Stimulated activated effector memory CD8-positive, alpha-beta T cell treated with anti-CD3 and anti-CD28 coated beads, Interleukin-12 subunit alpha, Interleukin-12 subunit beta, amount 100 ng/mL, for 72 hours (primary cell): ENCODE measurements around the gene FLNA.
"Not testable (repeated sequence)": the region's sequence is repeated elsewhere in the genome, so short reads cannot be mapped to it uniquely, and the experiment has no call there.

Experiments
- ATAC-seq: fragments of 150-1000 bp; cut with Tn5 transposase; 2 replicates; pipeline ENCODE4 v1.10.0; 2021
- DNase-seq, 2 donors: peaks; one replicate each; pipeline ENCODE4 v3.0.0; 2021 to 2022; ENCODE audit warnings: low spot score in 2 of 2
- H3K27ac Mint-ChIP-seq: one replicate; pipeline ENCODE4 v1.8.0; 2022; ENCODE audit warnings: mild to moderate bottlenecking, mixed read lengths
- H3K36me3 Mint-ChIP-seq: one replicate; pipeline ENCODE4 v1.8.0; 2022; ENCODE audit warnings: mild to moderate bottlenecking, mixed read lengths
- H3K4me1 Mint-ChIP-seq: one replicate; pipeline ENCODE4 v1.8.0; 2022; ENCODE audit warnings: mixed read lengths
- H3K4me3 Mint-ChIP-seq: one replicate; pipeline ENCODE4 v1.8.0; 2022; ENCODE audit warnings: mild to moderate bottlenecking, mixed read lengths
- H3K9me3 Mint-ChIP-seq: one replicate; pipeline ENCODE4 v1.8.0; 2022; ENCODE audit warnings: mixed read lengths

The FLNA gene

DNA sequence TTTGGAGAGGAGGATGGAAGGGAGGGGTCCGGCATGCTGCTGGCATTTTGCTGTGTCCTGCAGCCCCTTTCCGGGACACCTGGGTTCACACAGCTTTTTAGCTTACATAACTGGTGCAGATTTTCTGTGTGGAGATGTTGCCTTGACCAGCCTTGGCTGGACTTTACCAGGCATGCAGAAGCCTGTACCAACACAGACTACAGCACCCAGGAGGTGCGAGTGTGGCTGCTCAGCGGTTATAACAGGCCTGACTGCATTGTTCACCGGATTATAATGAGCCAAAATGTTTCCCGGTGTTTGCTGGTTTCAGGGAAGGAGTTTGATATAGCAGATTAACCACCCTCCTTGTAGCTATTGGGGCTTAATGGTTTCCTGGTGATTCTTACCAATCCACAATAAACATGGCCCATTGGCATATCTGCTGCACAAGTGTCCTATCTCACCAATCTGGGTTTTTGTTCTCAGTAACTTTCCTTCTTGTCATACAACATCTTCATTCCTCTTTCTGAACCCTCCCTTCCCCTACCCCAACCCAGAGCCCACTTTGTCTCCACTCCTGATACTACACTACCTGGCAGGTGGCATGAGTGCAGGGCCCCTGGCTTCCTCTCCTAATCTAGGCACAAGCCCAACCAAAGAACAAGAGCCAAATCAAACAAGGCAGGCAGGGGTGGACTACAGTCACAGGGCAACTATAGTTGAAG is 27.6 kb upstream of the FLNA start:
- H3K4me3 Mint-ChIP-seq: no peak overlapping the region
- peaks cover 45% of the 10 kb centered on the region for H3K36me3 Mint-ChIP-seq
- H3K27ac Mint-ChIP-seq: peak overlapping the region; percentile 100
- H3K4me1 Mint-ChIP-seq: peaks cover 22% of the 10 kb centered on the region
- H3K9me3 Mint-ChIP-seq: no peaks in the 10 kb centered on the region
- ATAC-seq: no peak
- DNase-seq: no peak

DNA sequence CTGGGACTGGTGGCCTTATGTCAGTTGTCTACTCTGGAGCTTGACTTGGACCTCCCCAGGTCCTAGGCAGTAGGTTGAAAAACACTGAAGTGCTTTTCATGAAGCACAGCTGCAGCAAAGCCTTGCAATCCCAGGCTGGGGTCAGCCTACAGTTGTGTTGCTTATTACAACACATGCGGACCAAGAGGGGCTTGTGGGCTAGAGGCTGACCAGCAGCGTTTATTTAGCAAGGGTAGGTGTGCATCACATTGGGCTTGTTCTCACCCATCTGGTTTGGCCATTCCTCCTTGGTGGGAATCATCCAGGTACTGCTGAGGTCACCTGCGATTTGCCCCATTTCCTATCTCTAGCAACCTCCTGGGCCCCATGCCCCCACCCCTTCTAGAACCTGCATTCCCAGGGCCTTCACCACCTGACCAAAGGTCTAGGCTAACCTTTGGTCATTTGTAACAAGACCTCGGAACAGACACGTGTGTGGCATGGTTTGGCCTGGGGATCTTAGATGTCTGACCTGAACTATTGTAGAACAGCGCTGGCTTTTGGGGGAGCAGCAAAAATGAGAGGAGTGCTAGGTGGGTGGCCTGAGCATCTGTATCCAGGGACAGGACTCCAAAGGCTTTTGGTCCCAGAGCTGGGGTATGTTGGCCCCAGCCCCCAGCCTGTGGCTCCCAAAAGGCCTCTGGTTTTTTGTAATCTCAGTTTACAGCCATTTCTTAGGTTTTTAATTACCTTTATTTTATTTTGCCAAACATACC is 26.8 kb upstream of the FLNA start:
- peak; percentile 0 for ATAC-seq

DNA sequence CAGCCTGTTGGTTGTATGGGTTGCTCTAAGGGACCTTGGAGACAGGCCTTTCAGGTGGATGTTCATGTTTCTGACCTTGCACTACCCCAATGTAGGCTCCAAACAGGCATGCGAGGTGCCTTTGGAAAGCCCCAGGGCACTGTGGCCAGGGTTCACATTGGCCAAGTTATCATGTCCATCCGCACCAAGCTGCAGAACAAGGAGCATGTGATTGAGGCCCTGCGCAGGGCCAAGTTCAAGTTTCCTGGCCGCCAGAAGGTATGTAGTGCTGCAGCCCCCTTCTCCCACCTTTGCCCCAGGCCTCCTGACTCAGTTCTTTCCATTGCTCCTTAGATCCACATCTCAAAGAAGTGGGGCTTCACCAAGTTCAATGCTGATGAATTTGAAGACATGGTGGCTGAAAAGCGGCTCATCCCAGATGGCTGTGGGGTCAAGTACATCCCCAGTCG is 26.0 kb upstream of the FLNA start:
- Mint-ChIP-seq H3K36me3 (peaks cover 45% of the 10 kb centered on the region), H3K27ac (peak overlapping the region; percentile 100)
- H3K9me3 Mint-ChIP-seq: not testable (repeated sequence)

More for the DNA sequence above, 26.8 kb upstream of the FLNA start:
- Mint-ChIP-seq H3K9me3 (no peaks in the 10 kb centered on the region), H3K4me1 (peaks cover 22% of the 10 kb centered on the region), H3K4me3 (peak overlapping the region; percentile 92), H3K27ac (peak overlapping the region; percentile 100), H3K36me3 (peaks cover 45% of the 10 kb centered on the region)
- no peak for DNase-seq

DNA sequence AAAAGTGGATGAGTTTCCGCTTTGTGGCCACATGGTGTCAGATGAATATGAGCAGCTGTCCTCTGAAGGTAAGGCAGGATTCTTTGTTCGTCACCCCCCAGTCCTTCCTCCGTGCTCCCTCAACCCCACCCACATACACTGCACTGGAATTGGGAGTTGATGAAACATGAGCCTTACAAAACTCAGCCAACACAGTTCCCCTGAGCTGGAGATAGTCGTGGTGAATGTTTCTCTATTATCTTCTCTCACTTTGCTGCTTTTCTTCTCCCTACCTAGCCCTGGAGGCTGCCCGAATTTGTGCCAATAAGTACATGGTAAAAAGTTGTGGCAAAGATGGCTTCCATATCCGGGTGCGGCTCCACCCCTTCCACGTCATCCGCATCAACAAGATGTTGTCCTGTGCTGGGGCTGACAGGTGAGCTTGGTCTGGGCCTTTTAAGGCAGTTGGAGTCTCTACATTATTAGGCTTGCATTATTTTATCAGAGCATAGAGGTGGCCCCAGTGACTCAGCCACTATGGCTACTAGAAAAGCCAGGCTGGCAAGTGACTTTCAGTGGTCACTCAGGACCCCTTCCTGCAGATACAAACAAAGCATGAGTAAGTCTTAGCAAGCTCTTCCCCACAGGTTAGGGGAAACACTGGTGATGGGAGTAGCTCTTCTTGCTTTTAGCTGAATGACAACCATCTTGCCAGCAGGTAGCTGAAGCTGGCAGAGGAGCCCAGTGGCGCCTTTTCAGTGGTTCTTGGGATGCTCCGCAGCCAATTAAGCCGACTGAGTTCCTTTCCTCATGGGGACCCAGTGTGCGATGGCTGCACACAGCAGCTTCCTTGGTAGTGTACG is 25.3 kb upstream of the FLNA start:
- Mint-ChIP-seq H3K27ac (peak overlapping the region; percentile 100), H3K4me1 (peaks cover 22% of the 10 kb centered on the region), H3K36me3 (peaks cover 45% of the 10 kb centered on the region), H3K4me3 (peak overlapping the region; percentile 92), H3K9me3 (no peaks in the 10 kb centered on the region)
- DNase-seq (no peak), ATAC-seq (no peak)

More for the DNA sequence above, 26.0 kb upstream of the FLNA start:
- not testable (repeated sequence) for ATAC-seq, DNase-seq
- Mint-ChIP-seq H3K4me1 (peaks cover 22% of the 10 kb centered on the region), H3K4me3 (peak overlapping the region; percentile 92)

DNA sequence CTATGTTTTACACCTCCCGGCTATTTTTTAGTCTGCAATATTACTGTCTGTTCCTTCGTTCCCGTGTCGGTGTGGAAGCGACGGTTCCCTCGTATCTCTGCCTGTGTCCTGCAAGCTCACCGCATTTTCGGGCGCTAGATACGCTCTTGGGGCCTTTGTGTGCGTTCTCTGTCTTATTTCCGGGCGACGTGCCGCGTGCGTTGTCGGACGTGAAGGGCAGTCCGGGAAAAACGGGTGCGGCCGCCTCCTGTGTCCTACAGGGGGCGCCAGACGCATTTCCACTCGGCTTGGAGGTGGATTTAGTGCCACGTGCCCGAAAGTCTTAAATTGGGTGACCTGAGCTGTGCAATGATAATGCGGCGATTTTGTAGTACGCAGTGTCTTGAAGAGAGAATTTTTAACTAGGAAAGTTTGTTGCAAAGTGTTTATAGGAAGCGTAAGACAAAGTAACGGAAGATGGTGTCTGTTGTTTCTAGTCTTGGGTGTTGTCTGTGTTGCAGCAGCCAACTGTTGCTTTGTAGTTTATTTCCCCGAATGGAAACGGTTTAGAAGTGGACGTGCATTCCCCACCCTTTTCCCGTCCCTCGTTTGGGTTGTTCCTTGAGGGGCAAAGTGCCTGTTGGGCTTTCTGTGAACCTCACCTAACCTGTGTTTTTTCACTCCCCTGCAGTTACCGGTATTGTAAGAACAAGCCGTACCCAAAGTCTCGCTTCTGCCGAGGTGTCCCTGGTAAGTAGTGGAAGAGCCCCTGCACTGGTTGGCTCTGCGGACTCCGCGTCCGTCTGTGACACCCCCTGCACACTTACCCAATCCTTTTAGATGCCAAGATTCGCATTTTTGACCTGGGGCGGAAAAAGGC is 24.5 kb upstream of the FLNA start:
- ATAC-seq (peak; percentile 41), DNase-seq (peak; percentile 59 to 88)
- H3K4me1 Mint-ChIP-seq: peaks cover 22% of the 10 kb centered on the region
- H3K4me3 Mint-ChIP-seq: peak overlapping the region; percentile 92
- peak overlapping the region; percentile 100 for H3K27ac Mint-ChIP-seq
- H3K36me3 Mint-ChIP-seq: peaks cover 45% of the 10 kb centered on the region
- no peaks in the 10 kb centered on the region for H3K9me3 Mint-ChIP-seq

DNA sequence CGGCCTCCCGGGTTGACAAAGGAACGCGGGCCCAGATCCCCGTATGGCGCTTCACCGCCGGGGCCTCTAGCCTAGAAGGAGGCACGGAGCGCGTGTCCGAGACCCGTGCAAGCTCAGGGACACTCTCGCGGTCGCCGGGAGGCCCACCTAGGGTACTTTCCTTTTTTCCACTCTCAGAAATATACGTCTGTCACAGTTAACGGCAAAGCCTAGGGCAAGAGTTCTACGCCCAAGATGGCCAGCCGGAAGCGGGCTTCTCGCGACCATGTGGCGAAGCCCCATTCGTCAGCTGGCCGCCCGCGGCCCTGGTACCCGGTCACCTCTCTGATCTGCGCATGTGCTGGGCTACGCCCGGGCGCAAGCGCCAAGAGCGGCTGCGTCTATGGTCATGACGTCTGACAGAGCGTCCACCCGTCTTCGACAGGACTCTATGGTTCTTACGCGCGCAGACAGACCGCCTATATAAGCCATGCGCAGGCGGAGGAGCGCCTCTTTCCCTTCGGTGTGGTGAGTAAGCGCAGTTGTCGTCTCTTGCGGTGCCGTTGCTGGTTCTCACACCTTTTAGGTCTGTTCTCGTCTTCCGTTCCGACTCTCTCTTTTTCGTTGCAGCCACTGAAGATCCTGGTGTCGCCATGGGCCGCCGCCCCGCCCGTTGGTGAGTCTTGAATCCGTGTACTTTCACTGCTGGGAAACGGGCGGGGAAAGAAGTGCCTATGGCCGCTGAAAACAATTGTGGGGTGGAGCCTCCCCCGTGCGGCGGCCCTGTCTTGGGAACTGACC is 23.6 kb upstream of the FLNA start, which contains the start of gene RPL10:
TSS of gene RPL10 (plus strand) at position 490 of the 780 bp plus-strand sequence. CDS start at position 633, 143 bp downstream.
- H3K36me3 Mint-ChIP-seq: peaks cover 45% of the 10 kb centered on the region
- peak; percentile 71 to 91 for DNase-seq
- ATAC-seq: peak; percentile 88
- no peaks in the 10 kb centered on the region for H3K9me3 Mint-ChIP-seq
- peaks cover 22% of the 10 kb centered on the region for H3K4me1 Mint-ChIP-seq
- H3K4me3 Mint-ChIP-seq: peak within 1 kb of the TSS; percentile 92
- H3K27ac Mint-ChIP-seq: peak within 1 kb of the TSS; percentile 100

DNA sequence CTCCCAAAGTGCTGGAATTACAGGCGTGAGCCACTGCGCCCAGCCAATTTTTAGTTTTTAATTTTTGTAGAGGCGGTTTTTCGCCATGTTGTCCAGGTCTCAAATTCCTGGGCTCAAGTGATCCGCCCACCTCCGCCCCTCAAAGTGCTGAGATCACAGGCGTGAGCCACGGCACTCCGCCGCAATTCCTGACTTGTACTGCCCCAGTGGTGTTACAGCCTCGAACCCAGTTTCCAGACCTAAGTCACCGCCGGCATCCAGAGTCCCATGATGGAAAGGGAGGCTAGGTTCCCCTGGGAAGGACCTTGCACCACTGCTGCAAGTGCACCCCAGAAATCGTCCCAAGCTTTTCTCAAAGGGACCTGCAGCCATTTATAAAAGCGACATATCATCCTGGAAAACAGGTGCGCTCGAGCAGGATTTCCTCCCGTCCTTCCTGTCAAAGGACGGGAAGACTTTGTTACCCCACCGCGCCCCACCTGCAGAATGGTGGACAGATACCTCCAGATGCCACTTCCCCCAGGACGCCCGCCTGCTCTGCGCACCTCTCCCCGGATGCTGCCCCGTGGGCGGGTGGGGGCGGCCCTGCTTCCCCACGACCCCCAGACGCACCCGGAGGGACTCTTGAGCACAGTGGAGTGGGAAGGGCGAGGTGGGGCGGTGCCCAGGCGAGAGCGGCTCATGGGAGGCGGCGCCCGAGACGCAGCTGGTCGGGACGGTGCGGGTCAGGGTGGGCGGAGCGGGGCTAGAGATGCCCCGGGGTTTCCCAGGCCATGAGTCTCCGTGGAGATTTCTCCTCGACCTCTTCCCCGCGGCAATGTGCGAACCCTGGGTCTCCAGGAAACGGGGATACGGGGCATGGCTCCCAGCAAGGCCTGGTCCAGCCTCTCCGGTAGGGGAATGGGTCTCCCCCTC is 22.8 kb upstream of the FLNA start:
- no peaks in the 10 kb centered on the region for H3K9me3 Mint-ChIP-seq
- ATAC-seq (peak; percentile 73), DNase-seq (peak; percentile 44 to 82)
- H3K36me3 Mint-ChIP-seq: peaks cover 45% of the 10 kb centered on the region
- peak overlapping the region; percentile 92 for H3K4me3 Mint-ChIP-seq
- H3K4me1 Mint-ChIP-seq: peaks cover 22% of the 10 kb centered on the region
- H3K27ac Mint-ChIP-seq: peak overlapping the region; percentile 100

DNA sequence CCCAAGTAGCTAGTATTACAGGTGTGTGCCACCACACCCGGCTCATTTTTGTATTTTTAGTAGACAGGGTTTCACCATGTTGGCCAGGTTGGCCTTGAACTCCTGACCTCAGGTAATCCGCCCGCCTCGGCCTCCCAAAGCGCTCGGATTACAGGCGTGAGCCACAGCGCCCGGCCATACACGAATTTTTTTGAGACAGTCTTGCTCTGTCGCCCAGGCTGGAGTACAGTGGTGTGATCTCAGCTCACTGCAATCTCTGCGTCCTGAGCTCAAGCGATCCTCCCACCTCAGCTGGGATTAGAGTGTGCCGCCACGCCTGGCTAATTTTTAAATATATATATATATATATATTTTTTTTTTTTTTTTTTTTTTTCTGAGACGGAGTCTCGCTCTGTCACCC is 21.9 kb upstream of the FLNA start:
- H3K27ac Mint-ChIP-seq, H3K9me3 Mint-ChIP-seq, DNase-seq, ATAC-seq: not testable (repeated sequence)
- Mint-ChIP-seq H3K4me3 (peak overlapping the region; percentile 92), H3K4me1 (peaks cover 22% of the 10 kb centered on the region), H3K36me3 (peaks cover 40% of the 10 kb centered on the region)

DNA sequence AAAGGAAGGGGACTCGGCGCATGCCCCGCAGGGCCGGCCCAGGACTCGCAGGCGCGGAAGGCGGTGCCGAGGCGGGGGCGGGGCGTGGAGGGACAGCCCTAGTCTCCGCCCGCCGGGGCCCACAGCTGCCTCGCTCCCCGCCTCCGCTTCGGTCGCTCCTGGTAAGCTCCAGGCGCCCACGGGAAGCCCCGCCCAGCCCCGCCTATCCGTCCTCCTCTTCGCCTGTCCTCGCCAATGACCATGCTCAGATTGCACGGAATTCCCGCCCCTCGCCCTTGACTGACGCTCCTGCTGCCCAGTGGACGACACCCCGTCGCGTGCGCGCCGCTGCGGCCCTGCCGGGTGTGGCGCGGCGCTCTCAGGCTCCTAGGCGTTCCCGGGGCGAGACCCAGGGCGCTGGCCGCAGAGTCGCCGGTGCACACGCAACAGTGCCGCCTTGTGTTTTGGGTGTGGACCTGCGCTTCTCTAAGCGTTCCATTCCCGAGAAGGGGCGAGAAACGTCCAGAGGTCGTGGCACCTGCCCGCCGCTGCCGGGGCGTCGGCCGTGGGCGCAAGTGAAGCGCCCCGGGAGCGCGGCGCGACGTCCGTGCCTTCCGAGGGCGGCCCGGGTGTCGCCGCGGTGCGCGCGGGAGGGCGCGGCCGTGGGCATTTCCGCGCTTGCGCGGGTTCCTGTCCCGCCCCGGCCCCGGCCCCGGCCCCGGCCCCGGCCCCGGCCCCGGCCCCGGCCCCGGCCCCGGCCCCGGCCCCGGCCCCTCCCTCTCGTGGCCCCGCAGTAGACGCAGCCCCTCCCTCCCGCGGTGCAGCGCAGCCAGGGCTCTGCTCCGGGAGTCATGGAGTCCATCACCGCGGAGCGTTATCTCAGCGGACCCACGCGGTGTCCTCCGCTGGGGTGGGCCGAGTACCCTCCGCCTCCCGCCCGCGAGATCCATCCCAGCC is 15.6 kb upstream of the FLNA start:
- ATAC-seq (peak; percentile 77), DNase-seq (peak in 1 of 2 donors; percentile 51)
- not testable (repeated sequence) for H3K27ac Mint-ChIP-seq, H3K36me3 Mint-ChIP-seq, H3K9me3 Mint-ChIP-seq, H3K4me3 Mint-ChIP-seq, H3K4me1 Mint-ChIP-seq

DNA sequence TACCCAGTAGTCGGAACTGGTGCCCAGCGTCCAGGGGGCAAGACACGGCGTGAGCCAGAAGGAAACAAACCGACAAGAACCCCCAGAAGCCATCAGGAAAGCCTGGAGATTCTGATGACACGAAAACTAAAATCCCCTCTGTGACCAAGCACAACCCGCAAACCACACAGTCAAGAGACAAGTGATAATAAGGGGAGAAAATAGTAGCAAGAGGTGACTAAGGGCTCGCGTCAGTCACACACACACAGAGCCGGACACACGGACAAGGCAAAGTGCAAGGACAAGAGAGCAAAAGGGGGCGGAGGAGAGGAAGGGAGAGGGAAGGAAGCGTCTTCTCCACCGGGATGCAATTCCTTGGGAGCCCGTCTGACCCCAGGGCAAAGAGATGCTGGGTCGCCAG is 14.2 kb upstream of the FLNA start:
- ATAC-seq: peak; percentile 56
- H3K27ac Mint-ChIP-seq, DNase-seq, H3K4me3 Mint-ChIP-seq, H3K9me3 Mint-ChIP-seq, H3K4me1 Mint-ChIP-seq: not testable (repeated sequence)
- peaks cover 12% of the 10 kb centered on the region for H3K36me3 Mint-ChIP-seq

DNA sequence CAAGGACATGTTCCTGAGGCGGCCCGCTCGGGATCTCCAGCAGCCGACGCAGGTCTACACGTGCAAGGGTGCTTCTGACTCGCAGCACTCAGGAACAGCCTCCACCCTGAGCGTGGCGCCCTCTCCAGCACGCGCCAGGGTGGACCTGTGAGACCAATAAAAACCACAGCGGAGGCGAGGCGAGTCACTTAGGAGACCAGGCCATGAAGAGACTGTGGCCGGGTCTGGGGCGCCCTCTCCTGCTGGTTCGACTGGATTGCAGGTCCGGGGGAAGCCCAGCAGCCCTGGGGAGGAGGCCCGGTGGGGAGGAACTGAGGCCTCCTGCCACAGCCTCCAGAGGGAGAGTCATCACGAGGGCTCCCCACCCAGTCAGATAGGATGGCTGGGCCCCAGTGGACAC is 13.7 kb upstream of the FLNA start:
- H3K4me3 Mint-ChIP-seq, H3K27ac Mint-ChIP-seq, H3K9me3 Mint-ChIP-seq, H3K4me1 Mint-ChIP-seq, DNase-seq: not testable (repeated sequence)
- peak; percentile 63 for ATAC-seq
- H3K36me3 Mint-ChIP-seq: peaks cover 18% of the 10 kb centered on the region

DNA sequence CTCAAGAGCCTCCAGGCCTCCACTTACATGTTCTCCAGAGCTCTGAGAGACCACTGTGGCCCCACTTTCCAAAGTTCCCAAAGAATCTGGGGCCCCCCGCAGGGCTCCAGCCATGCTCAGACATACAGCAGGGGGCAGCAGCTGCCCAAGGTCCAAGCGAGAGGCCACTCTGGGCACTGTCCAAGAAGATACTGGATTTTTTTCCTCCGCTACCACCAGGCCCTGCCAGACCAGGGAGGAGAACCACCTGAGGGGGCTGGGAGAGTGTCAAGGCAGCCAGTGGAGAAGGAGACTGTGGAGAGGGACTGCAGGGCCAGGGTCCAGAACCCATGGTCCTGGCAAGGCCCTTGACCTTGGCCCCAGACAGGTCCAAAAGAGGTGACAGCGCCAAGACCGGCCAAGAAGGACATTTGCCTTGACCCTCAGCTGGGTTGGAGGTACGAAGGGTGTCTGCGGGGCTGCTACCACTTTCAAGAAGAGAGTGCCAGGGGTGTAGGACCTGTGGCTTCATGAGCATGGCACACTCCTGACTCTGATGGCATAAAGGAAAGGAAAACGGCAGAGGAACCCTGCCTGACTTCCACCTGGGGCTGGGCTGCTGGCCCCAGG is 10.0 kb upstream of the FLNA start:
- Mint-ChIP-seq H3K4me3 (no peak overlapping the region), H3K27ac (peak overlapping the region; percentile 73), H3K36me3 (peaks cover 55% of the 10 kb centered on the region), H3K4me1 (peaks cover 25% of the 10 kb centered on the region), H3K9me3 (no peaks in the 10 kb centered on the region)
- ATAC-seq (no peak), DNase-seq (no peak)
